ENCODE results near the gene HTRA1. TPM values are rescaled to one million over a fixed set of nuclear protein-coding genes. Genes with fewer than 3 reads are reported as not detected.

HTRA1 gene
- total RNA-seq, 1 donor from 2014 or later, result 104 TPM

GRCh38 chr10:122468307-122468925 lies 7.1 kb downstream of the HTRA1 start:
- intact Hi-C loops (cut with DNase I), result no loop called here
- DNase-seq (ENCODE audit: low spot score), result peak; percentile 35

- peak; percentile 67 for DNase-seq (ENCODE audit: low spot score)
- intact Hi-C loops (cut with DNase I), result no loop called here
These were observed 7.8 kb downstream of the HTRA1 start for GRCh38 chr10:122468926-122469781.

GRCh38 chr10:122469848-122470247 lies 8.5 kb downstream of the HTRA1 start:
- no peak for DNase-seq (ENCODE audit: low spot score)
- intact Hi-C loops (cut with DNase I), result no loop called here

- peak; percentile 38 for DNase-seq (ENCODE audit: low spot score)
- intact Hi-C loops (cut with DNase I), result no loop called here
These were observed 10.3 kb downstream of the HTRA1 start for GRCh38 chr10:122471531-122472177.

GRCh38 chr10:122473116-122473515 lies 11.8 kb downstream of the HTRA1 start:
- DNase-seq (ENCODE audit: low spot score), result peak; percentile 63

GRCh38 chr10:122474131-122474818 lies 12.9 kb downstream of the HTRA1 start:
- intact Hi-C loops (cut with DNase I), result no loop called here
- DNase-seq (ENCODE audit: low spot score), result peak; percentile 70

More at GRCh38 chr10:122473116-122473515, 11.8 kb downstream of the HTRA1 start:
- intact Hi-C loops (cut with DNase I), result no loop called here

GRCh38 chr10:122475100-122475499 lies 13.7 kb downstream of the HTRA1 start:
- DNase-seq (ENCODE audit: low spot score), result peak; percentile 88
- intact Hi-C loops (cut with DNase I), result no loop called here

- intact Hi-C loops (cut with DNase I), result no loop called here
- peak; percentile 50 for DNase-seq (ENCODE audit: low spot score)
These were observed 14.4 kb downstream of the HTRA1 start for GRCh38 chr10:122475591-122476332.

GRCh38 chr10:122476333-122476695 lies 15.0 kb downstream of the HTRA1 start:
- peak; percentile 49 for DNase-seq (ENCODE audit: low spot score)
- intact Hi-C loops (cut with DNase I), result no loop called here

GRCh38 chr10:122477436-122477835 lies 16.1 kb downstream of the HTRA1 start:
- peak; percentile 63 for DNase-seq (ENCODE audit: low spot score)
- intact Hi-C loops (cut with DNase I), result no loop called here

GRCh38 chr10:122478971-122479370 lies 17.6 kb downstream of the HTRA1 start:
- peak; percentile 49 for DNase-seq (ENCODE audit: low spot score)
- intact Hi-C loops (cut with DNase I), result no loop called here

- intact Hi-C loops (cut with DNase I), result no loop called here
- DNase-seq (ENCODE audit: low spot score), result peak; percentile 70
These were observed 18.9 kb downstream of the HTRA1 start for GRCh38 chr10:122480146-122480833.

- intact Hi-C loops (cut with DNase I), result no loop called here
- peak; percentile 53 for DNase-seq (ENCODE audit: low spot score)
These were observed 20.1 kb downstream of the HTRA1 start for GRCh38 chr10:122481296-122482056.

GRCh38 chr10:122484276-122485060 lies 23.1 kb downstream of the HTRA1 start:
- intact Hi-C loops (cut with DNase I), result no loop called here
- peak; percentile 47 for DNase-seq (ENCODE audit: low spot score)

GRCh38 chr10:122485670-122486069 lies 24.3 kb downstream of the HTRA1 start:
- intact Hi-C loops (cut with DNase I), result no loop called here
- peak; percentile 73 for DNase-seq (ENCODE audit: low spot score)

- intact Hi-C loops (cut with DNase I), result no loop called here
- DNase-seq (ENCODE audit: low spot score), result no peak
These were observed 25.2 kb downstream of the HTRA1 start for GRCh38 chr10:122486406-122487080.

All from cardiac septum (tissue), 1 donor.